Caki2 (cell line): ENCODE data around the gene GNB2. TPM values are rescaled to one million over a fixed set of nuclear protein-coding genes. Genes with fewer than 3 reads are reported as not detected.

Source experiments
- DNase-seq: peaks from one replicate; pipeline ENCODE4 v3.0.0-alpha.2; 2015; ENCODE audit warnings: low read depth
- in situ Hi-C: cut with HindIII; loops from 2 replicates; pipeline ENCODE4 v1.10.0; 2016; ENCODE audit warnings: low sequenced_read_pairs, low pct_unique_long_range_greater_than_20kb, mixed read lengths
- total RNA-seq: library from RNA; depleted of rRNA; stranded (reverse); fragments of >200 nt; shearing (Covaris generic); gene quantifications from 2 replicates; pipeline ENCODE4 v1.2.3, GENCODE V29; 2014; ENCODE audit warnings: low replicate concordance

The GNB2 gene
- total RNA-seq, 1 experiment from 2014 or later, result 179 TPM

DNA sequence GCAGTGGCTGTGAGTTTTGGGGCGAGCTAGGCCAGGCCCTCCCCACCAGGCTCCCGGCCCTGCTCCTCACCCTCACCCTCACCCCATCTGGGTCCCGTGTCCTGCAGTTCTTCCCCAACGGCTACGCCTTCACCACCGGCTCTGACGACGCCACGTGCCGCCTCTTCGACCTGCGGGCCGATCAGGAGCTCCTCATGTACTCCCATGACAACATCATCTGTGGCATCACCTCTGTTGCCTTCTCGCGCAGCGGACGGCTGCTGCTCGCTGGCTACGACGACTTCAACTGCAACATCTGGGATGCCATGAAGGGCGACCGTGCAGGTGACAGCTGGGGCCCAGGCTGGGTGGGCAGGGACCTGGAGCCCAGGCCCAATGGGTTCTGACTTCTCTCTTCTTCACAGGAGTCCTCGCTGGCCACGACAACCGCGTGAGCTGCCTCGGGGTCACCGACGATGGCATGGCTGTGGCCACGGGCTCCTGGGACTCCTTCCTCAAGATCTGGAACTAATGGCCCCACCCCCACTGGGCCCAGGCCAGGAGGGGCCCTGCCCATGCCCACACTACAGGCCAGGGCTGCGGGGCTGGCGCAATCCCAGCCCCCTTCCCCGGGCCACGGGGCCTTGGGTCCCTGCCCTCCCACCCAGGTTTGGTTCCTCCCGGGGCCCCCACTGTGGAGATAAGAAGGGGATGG lies 4.9 kb downstream of the GNB2 start:
- in situ Hi-C loops, result no loop called here
- no peak for DNase-seq

DNA sequence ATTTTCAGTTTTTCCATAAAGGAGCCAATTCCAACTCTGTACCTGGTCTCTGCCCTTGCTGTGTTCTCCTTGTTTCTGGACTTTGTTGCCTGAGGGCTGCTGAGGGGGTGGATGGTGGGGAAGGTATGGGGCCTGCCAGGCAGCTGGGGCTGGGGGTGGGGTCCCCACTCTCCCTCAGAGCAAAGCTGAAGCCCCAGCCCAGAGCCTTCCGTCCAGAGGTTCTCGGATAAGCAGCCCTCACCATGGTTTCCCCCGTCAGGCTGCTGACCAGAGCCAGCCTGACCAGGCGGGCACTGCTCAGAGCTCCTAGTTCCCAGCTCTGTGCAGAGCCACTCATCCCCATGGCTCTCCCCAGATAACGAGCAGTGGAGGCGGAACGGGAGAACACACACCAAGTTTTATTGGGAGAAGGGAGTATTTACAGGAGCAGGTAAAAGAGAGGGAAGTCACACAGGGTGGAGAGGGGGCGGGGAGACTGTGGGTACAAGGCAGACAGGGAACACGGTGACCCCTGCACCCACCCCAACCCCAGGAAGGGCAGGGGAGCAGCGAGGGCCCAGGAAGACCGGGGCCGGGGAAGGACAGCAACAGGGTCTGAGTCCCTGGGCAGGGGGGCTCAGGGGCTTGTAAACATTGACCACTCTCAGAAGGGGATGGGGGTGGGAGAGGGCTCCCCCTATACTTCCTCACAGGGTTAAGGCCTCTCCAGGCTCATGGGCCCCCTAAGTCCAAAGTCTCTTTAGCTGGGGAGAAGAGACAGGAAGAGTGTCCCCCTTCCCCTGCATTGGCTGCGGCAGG lies 5.8 kb downstream of the GNB2 start:
- in situ Hi-C loops, result no loop called here

DNA sequence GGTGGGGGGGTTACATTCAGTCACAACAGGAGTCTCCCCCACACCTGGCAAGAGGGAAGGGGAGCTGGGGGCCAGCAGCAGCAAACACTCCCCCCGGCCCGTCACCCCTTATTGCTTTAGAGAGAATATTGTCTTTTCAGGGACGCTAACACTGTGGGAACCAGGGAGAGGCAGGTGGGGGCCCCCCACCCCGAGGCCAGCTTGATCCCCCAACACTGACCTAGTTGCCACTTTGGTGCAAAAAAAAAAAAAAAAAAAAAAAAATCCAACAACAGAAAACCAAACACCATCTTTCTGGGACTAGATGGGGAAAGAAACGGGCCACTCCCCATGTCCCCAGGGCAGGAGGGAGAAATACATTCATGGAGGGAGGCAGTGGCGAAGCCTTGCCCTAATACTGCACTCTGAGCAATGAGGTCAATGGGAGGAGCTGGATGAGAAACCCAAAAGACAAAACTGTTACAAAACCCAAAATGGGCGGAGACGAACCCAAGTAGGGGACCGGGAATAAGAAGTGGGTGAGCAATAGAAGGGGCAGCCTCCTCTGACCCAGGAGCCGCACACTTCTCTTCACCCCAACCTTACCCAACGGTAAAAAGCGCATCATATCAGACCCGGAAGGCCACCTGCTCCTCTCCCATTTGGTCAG lies 6.5 kb downstream of the GNB2 start:
- DNase-seq, result no peak
- in situ Hi-C loops, result no loop called here

More for the DNA sequence above, 5.8 kb downstream of the GNB2 start:
- DNase-seq, result no peak

DNA sequence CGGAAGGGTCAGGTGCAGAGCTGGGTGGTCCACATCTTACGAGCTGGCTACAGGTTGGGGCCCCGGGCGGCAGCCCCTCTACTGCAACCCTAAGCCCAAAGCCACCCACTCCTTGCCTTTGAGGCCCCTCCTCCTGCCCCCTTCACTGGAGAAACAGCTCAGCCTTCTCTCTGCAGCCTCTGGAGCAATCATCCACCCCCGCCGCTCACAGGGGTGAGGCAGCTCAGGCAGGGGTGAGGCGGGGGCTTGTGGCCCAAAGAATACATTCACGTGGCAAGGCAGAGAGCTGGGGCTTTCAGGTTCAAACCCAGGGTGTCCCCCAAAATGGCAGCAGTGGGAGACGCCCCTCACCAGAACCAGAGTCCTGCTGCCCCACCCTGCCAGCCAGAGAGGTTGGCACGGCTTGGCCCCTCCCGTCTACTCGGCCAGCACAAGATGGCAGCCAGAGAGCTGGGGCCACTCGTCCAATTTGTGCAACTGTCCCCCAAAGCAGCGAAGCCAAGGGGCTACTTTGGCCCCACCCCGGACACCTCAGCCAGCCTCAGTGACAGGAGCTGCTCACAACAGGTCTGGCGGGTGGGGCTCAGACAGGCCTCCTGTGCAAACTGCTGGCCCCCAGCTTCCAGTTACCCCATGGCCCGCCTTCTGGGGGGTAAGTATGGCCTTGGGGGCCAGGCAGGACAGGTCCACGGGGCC lies 7.2 kb downstream of the GNB2 start:
- in situ Hi-C loops, result no loop called here

DNA sequence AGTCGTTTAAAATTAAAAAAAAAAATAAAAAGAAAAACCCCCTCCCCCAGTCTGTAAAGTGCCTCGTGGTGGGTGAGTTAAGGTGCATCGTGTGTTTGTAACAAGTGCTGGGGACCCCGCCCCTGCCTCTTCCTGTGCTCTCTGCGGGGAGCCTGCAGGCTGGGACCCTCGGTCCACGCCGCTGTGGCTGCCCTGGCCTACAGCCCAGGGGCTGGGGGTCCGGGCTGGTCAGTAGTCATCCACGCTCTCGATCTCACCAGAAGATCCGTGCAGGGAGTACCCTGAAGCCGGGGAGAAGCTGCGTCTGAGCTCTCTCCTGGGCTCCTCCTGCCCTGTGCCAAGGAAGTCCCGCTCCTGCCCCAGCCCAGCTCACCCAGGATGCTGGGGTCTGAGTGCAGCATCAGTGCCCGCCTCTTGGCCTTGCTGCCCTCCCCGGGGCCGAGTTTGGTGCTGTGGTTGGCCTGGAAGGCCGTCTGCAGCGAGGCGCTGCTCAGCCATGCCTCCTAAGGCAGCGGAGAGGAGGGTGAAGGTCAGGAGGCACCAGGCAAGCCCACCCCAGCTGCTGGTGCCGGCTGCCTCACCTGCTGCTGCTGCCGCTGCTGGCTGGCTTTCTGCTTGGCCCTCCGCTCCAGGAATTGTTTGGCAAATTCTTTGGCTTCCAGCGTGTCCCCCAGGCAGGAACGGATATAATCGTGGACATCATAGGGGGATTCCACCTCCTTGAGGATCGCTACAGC lies 8.1 kb downstream of the GNB2 start:
- no peak for DNase-seq
- in situ Hi-C loops, result no loop called here

More for the DNA sequence above, 7.2 kb downstream of the GNB2 start:
- DNase-seq, result no peak

DNA sequence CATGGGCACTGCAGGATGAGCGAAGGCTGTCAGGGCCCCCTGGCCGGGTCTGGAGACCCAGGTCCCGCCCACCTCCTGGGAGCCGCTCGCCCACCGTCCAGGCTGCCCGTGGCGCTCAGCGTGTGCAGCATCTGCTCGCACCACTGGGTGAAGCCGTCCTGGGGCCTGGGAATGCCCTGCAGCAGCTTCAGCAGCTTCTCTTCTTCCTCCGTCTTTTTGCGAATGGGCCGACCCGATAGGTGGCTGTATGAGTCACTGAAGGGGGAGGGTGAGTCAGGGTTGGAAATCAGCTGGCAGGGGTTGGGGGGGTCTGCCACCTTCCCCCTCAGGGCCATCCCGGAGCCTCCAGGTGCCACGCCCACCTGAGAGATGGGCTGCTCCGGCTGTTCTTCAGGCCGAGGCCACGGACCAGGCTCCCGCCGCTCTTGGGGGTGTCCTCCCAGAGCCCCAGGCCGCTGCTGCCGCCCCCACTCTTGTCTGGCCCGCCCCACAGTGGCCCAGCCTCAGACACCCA lies 8.7 kb downstream of the GNB2 start:
- in situ Hi-C loops, result no loop called here
- DNase-seq, result no peak

DNA sequence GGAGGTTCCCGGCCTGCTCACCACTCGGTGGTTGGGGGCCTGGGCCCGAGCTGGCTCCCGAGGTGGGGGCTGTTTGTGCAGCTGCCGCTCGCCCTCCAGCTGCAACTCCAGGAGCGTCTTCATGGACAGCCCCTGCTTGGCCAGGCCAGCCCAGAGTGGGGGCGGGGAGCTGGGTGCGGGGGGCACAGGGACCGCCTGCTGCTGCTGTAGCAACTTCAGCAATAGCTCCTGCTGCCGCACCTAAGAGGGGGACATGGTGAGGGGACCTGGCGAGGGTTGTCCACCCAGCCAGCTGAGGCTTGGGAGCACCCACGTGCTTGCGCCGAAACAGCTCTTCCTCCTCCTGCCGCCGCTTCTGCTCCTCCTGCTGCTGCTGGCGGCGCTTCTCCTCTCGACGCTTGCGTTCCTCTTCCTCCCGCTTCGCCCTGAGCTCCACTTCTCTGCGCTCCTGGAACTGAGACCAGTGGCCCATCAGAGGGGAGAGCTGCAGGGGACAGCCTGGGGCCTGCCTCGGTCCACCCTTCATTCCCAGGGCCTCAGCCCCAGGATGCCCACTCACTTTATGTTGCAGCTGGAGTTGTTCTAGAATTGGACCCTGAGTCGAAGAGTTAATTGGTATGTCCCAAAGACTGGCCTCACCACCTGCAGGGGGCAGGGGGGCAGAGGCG lies 9.6 kb downstream of the GNB2 start:
- DNase-seq, result no peak
- in situ Hi-C loops, result no loop called here

DNA sequence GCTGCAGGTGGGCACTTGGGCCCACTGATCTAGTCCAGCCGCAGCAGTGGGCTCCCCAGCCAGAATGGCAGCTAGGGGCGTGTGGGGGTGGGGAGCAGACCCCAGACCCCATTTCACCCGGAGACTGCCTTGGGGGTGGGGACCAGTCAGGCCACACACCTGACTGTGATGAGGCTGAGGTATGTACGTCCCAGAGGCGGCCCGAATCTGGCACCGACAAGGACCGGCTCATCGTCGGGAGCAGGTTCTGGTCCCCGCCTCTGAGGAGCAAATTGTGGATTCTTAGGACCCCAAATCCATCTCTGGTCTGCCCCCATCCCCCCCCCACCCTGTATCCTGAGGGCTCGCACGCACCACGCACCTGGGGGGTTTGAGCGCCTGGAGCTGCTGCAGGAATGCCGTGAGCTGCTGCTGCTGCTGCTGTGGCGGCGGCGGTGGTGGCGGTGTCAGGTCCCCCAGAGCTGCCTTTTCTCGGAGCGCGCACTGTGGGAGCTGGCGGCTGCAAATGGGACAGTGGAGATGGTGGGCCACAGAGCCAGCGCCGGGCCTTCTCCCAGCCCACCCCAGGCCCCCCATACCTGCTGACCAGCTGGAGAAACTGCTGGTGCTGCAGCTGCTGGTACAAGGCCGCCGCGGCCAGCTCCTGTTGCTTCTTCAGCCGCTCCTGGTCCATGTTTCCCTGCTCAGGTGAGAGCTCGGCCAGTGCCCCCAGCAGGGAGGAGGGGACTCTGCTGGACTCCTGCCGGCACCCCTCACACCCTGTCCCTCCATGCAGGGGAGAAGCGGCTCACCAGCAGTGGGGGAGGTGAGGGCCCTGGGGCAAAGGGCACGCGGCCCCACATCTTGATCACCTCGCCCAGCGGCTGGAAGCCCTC lies 10.4 kb downstream of the GNB2 start:
- in situ Hi-C loops, result no loop called here
- no peak for DNase-seq

DNA sequence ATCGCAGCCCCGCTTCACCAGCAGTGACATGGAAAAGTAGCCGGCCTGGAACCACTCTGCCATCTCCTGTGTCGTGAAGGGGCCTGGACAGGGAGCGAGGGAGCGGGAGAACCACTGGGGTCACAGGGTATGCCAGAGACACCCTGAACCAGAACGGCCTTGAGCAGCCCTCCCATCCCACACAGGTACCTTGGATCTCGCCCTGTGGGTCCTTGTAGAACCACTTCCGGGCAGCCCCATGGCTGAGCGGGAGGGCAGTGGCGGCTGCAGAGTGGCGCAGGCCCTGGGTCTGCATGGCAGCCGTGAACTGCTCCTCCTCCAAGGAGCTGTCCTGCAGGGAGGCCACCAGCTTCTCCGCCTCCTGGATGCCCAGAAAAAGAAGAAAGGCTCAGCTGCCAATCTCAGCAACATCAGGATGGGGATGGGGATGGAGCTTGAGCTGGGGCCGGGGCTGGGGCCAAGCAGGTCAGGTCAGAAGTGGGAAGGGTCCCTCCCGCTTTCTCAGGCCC lies 11.0 kb downstream of the GNB2 start:
- in situ Hi-C loops, result no loop called here

DNA sequence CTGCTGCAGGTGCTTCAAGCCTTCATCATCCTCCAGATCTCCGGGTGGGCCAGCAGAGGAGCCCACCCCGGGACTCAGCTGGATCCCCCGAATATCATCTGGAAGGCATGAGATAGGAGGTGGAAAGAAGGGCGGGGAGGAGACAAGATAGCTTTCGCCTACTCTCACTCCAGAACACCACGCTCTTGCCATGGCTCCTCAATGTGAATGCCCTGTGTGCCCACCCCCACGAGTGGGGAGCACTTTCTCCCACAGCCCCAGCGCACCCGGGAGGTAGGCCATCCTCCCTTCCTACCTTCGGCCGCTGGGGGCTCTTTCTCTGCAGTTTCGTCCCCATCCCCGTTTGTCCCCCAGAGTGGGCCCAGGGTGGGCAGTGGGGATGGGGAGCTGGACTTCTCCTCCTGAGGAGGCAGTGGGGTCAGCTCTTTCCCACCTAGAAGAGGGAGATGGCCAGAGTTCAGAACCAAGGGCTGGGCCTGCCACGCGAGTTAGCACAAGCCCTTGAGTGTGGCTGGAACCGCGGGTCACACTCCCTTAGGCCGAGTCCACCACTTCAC lies 11.6 kb downstream of the GNB2 start:
- no peak for DNase-seq
- in situ Hi-C loops, result no loop called here

More for the DNA sequence above, 11.0 kb downstream of the GNB2 start:
- DNase-seq, result no peak

DNA sequence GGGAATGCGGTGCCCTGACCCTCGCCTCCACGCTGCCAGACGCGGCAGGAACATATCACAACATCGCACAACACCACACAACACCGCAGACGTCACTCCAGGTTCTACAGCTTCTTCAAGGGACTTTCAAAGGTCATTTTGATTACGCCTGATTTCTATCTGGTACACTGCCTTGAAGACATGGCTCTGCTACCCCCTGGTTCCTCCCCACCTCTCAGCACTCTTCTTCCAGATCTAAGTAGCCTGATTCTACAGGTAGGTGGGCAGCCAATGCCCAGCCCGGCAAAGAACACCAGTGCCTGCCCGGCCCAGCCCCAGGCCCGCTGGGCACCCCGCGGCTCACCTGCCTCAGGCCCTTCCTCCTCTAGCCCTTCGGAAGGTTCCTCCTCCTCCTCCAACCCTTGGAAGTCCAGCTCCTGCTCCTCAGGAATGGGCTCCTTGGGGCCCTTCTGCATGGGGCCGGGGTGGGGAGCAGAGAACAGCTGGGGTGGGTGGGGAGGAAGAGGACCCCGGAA lies 12.1 kb downstream of the GNB2 start:
- no peak for DNase-seq
- in situ Hi-C loops, result no loop called here

DNA sequence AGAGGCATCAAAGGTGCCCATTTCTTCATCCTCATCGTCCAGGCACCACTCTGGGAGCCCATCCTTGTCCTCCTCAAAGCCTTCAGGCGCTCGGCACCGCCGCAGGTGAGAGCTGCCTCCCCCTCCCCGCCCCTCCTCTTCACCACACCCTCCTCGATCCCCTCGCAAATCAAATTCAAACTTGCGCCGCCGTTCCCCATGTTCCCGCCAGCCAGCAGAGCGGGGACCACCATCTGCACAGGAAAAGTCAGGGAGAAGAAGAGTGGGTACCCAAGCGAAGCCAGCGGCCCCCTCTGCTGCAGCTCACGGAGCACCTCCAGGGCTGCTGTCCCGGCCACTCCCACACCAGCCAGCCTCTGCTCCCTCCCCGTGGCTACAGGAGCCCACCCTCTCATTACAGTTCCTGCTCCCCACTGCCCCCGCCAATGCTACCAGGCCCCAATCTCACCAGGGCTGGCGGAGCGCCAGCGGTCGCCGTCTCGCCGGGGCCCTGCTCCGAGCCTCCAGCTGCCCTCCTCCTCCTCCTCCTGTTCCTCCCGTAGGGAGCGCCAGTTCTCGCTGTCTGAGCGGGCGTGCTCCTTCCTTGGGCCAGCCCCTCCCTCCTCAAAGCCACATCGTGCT lies 12.8 kb downstream of the GNB2 start:
- in situ Hi-C loops, result no loop called here
- no peak for DNase-seq

DNA sequence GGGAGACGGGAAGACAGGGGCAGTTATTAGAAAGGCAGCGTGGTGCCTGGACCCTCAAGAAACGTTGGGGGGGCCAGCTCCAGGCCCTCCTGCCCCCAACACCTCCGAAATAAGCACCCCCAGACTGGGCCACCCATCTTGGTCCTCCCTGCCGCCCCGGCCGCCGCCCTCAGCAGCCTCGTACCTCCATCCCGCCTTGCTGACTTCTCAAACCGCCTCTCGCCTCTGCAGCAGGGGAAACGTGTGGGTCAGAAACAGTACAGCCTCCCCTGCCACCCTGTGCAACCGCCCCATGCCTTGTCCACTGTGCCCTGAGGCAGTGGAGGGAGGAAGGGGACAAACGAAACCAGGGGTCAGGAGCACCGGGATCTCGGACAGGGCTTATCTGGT lies 13.3 kb downstream of the GNB2 start:
- in situ Hi-C loops, result no loop called here
- no peak for DNase-seq

DNA sequence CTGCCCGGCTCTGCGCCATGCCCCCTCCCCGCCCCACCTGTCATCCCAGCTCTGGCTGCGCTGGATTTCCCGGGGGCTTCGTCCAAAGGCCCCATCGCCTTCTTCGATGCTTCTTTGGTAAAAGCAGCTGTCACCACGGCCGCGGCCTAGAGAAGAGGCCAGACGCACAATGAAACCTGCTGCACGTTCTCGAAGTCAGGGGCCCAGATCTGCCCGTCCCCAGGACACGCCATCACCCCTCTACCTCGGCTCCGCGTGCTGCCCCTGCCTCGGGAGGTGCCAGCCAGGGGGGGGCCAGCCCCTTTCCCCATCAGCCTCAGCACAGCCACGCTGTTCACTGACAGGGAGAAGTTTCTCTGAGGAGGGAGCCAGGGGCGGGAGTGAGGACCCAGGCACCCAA lies 13.7 kb downstream of the GNB2 start:
- no peak for DNase-seq
- in situ Hi-C loops, result no loop called here

DNA sequence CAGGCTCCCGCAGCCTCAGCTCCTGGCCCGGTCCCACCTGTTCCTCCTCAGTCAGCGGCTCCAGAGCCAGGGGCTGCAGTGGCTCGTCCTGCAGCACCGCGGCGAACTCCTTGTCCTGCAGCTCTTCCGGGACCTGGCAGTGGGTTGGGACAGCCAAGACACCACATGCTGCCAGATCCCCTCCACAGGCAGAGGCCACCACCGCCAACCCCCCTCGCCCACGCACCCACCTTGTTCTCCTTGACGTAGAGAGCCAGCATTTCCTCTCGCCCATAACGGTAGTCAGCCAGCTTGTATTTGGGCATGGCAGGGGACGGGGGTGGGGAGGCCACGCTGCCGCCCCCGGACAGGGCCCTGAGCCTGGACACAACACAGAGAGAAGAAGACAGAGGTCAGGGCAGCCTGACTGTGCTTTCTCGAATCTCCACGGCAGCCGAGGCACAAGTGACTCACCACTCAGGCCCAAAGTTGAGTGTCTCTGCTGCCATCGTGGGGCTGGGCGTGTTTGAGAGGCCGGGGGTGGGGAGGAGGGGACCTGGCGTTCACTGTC lies 14.3 kb downstream of the GNB2 start:
- DNase-seq, result no peak
- in situ Hi-C loops, result no loop called here
